Endothelial cell of umbilical vein (primary cell): ENCODE measurements around the gene CELSR1.

Source experiments
- CTCF ChIP-seq, 2 donors: IDR thresholded peaks; 1 replicate in 1 of 2; 2 replicates in 1 of 2; pipeline ENCODE4 v1.5.1; 2011; ENCODE audit warnings: low read length in 2 of 2, mild to moderate bottlenecking in 2 of 2, moderate library complexity in 2 of 2, control low read depth in 1 of 2, inconsistent platforms in 1 of 2, low read depth in 1 of 2; ENCODE audit not compliant: insufficient read depth in 1 of 2; ENCODE audit errors: extremely low read depth in 1 of 2
- EZH2 ChIP-seq: IDR thresholded peaks from 2 replicates; pipeline ENCODE4 v1.6.1; 2012; ENCODE audit warnings: borderline replicate concordance, low read depth, mild to moderate bottlenecking, moderate library complexity, low read length, inconsistent platforms; ENCODE audit not compliant: severe bottlenecking
- FOS ChIP-seq: IDR thresholded peaks from 2 replicates; pipeline ENCODE4 v1.6.1; 2011; ENCODE audit warnings: mild to moderate bottlenecking, low read length, moderate library complexity, borderline replicate concordance; ENCODE audit not compliant: insufficient read depth
- JUN ChIP-seq: IDR thresholded peaks from 2 replicates; pipeline ENCODE4 v1.6.1; 2011; ENCODE audit warnings: borderline replicate concordance, low read depth; ENCODE audit not compliant: insufficient read length, insufficient read depth
- MAX ChIP-seq: IDR thresholded peaks from 2 replicates; pipeline ENCODE4 v1.6.1; 2011; ENCODE audit not compliant: insufficient read depth, insufficient read length
- POLR2A ChIP-seq: IDR thresholded peaks from 2 replicates; pipeline ENCODE4 v1.6.1; 2012; ENCODE audit warnings: low read depth, mild to moderate bottlenecking, control low read depth, low read length
- POLR2AphosphoS5 ChIP-seq: IDR thresholded peaks from 2 replicates; pipeline ENCODE4 v1.6.1; 2012; ENCODE audit warnings: low read depth, mild to moderate bottlenecking, control low read depth, low read length, moderate library complexity; ENCODE audit not compliant: insufficient read depth

- TF ChIP-seq JUN (no peak), MAX (no peak), CTCF (IDR thresholded peaks at IDR 0.05; ENCODE audit: extremely low read depth in 1 of 2, insufficient read depth in 1 of 2, low read depth in 1 of 2, low read length in 2 of 2) (no peak), POLR2A (no peak), POLR2AphosphoS5 (no peak), EZH2 (no peak), FOS (no peak)
These were observed 78.9 kb downstream of the CELSR1 start for GRCh38 chr22:46458525-46458924.
